NT2/D1 (cell line): ENCODE measurements around the gene TAGLN3.

Experiments
- DNase-seq: peaks from one replicate; pipeline ENCODE4 v3.0.0-alpha.2; 2011; ENCODE audit warnings: low read depth, low spot score
- H3K27me3 ChIP-seq: 2 replicates; pipeline ENCODE4 v1.6.0; 2011; ENCODE audit warnings: mild to moderate bottlenecking; ENCODE audit not compliant: insufficient read length, insufficient read depth
- H3K36me3 ChIP-seq: 2 replicates; pipeline ENCODE4 v1.6.1; 2011; ENCODE audit warnings: mild to moderate bottlenecking, low read length, mixed read lengths; ENCODE audit not compliant: insufficient read depth, insufficient read length
- H3K4me1 ChIP-seq: 2 replicates; pipeline ENCODE4 v1.5.1; 2011; ENCODE audit not compliant: insufficient read depth, insufficient read length
- H3K4me3 ChIP-seq: 2 replicates; pipeline ENCODE4 v1.5.1; 2011; ENCODE audit warnings: low read depth; ENCODE audit not compliant: insufficient read length
- H3K9ac ChIP-seq: 2 replicates; pipeline ENCODE4 v1.6.0; 2011; ENCODE audit warnings: low read depth; ENCODE audit not compliant: insufficient read length
- H3K9me3 ChIP-seq: 2 replicates; pipeline ENCODE4 v1.5.1; 2011; ENCODE audit warnings: mild to moderate bottlenecking, low read length; ENCODE audit not compliant: insufficient read depth
- SUZ12 ChIP-seq: IDR thresholded peaks from 2 replicates; pipeline ENCODE4 v1.6.1; 2011; ENCODE audit not compliant: insufficient read length, insufficient read depth; ENCODE audit errors: extremely low read depth
- YY1 ChIP-seq: IDR thresholded peaks from 2 replicates; pipeline ENCODE4 v1.6.1; 2011; ENCODE audit not compliant: insufficient read length, insufficient read depth
- ZNF274 ChIP-seq: IDR thresholded peaks from 2 replicates; pipeline ENCODE4 v1.6.1; 2011; ENCODE audit warnings: mild to moderate bottlenecking, low read depth, low read length

Gene TAGLN3

DNA sequence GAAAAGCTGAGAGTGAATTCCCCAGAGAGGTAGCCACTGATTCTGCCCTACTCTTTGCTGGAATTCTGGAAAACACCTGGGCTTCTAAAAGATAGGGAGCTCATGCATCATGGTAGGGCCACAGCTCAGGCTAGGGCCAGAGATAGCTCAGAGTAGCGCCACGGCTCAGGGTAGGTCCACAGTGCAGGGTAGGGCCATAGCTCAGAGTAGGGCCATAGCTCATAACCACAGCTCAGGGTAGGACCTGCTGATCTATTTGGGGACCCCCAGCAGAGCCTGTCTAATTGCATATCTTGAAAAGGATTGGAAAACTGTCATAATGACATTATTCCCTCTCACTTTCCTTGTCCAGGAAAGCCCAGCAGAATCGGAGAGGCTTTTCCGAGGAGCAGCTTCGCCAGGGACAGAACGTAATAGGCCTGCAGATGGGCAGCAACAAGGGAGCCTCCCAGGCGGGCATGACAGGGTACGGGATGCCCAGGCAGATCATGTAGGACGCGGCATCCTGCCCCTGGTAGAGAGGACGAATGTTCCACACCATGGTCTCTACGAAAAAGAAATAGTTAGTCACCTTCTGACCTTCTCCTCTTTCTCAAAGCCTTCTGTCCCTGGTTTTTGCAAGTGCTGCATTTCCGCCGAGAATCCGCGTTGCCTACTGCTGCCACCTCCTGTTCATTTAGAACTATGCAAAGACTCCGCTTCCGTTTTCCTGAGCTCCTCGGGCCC lies 14.5 kb downstream of the TAGLN3 start:
- Histone ChIP-seq H3K27me3 (no peaks in the 10 kb centered on the region), H3K9me3 (no peaks in the 10 kb centered on the region), H3K4me1 (no peaks in the 10 kb centered on the region), H3K36me3 (peaks cover 3% of the 10 kb centered on the region), H3K9ac (no peak overlapping the region), H3K4me3 (no peak overlapping the region)
- TF ChIP-seq SUZ12 (no peak), ZNF274 (no peak), YY1 (no peak)
- DNase-seq, result peak; percentile 54

DNA sequence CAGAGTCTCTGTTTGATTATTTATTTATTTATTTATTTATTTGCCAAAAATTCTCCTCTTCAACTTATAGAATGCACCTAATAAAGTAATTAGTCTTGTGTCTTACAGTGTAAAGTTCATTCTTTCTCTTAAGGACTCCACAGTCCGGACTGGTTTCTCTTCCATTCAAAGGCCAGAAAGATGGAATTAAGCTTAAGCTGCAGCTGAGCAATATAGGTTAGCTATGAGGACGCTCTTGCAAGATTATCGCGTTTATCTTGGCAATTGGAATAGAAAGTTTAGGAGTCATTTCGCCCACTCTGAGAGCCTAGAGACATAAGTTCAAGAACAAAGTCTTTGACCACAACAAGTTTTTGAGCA lies 15.0 kb downstream of the TAGLN3 start:
- Histone ChIP-seq H3K4me1 (no peaks in the 10 kb centered on the region), H3K4me3 (no peak overlapping the region), H3K27me3 (no peaks in the 10 kb centered on the region), H3K9me3 (no peaks in the 10 kb centered on the region), H3K9ac (no peak overlapping the region), H3K36me3 (peaks cover 3% of the 10 kb centered on the region)
- TF ChIP-seq SUZ12 (no peak), YY1 (no peak), ZNF274 (no peak)
- no peak for DNase-seq

DNA sequence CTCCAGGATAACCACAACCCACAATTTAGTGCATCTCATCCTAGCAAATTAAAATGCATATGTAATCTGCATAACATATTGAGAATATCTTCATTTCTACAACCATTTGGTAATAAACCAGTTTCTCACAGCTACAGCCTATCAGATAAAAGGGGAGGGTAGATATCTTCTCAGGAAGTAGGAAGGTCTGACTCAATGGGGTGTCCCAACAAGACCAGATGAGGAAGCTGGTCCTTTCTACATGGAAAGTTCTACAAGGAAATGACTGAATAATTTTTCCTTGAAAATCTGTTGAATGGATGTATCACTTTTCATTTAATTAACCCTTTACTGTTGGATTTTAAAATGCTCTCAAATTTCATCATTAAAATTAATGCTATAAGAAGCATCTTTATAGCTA lies 18.4 kb downstream of the TAGLN3 start:
- no peak overlapping the region for H3K4me3 ChIP-seq
- no peak for DNase-seq
- H3K27me3 ChIP-seq, result no peaks in the 10 kb centered on the region
- TF ChIP-seq ZNF274 (no peak), SUZ12 (no peak), YY1 (no peak)
- H3K9ac ChIP-seq, result no peak overlapping the region
- no peaks in the 10 kb centered on the region for H3K36me3 ChIP-seq
- H3K9me3 ChIP-seq, result no peaks in the 10 kb centered on the region
- H3K4me1 ChIP-seq, result no peaks in the 10 kb centered on the region

DNA sequence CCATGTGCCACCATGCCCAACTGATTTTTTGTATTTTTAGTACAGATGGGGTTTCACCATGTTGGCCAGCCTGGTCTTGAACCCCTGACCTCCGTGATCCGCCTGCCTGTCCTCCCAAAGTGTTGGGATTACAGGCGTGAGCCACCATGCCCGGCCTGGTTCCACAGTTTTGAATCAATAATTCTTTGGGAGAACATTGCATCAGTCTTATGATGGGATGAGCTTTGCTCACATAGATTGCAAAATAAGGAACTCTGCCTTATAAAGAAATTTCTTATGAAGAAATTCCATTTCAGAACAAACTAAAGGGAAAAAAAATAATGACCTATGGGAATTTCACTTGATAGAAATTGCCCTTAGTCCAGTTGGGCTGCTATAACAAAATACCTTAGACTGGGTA lies 20.0 kb downstream of the TAGLN3 start:
- no peak overlapping the region for H3K4me3 ChIP-seq
- no peak overlapping the region for H3K9ac ChIP-seq
- no peaks in the 10 kb centered on the region for H3K36me3 ChIP-seq
- no peaks in the 10 kb centered on the region for H3K4me1 ChIP-seq
- no peaks in the 10 kb centered on the region for H3K9me3 ChIP-seq
- H3K27me3 ChIP-seq, result no peaks in the 10 kb centered on the region
- DNase-seq, result no peak
- TF ChIP-seq YY1, result no peak
- TF ChIP-seq ZNF274, result no peak
- no peak for TF ChIP-seq SUZ12

DNA sequence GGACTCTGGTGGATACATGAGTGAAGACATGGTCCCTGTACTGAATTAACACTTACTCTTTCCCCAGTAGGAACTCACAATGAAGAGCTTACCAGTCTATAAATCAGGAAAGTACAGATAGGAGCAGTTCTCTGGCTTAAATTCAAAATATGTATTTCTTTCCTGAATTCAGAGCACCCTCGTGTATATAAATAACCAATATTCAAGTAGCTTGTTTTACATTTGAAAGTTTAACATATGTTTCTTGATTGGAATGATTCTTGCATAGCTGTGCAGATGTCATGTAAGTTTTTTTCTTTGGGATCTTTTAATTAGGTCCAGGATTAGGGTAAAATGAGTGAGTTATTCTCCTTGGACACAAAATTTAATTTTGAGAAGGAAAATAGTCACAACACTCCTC lies 21.0 kb downstream of the TAGLN3 start:
- Histone ChIP-seq H3K9ac (no peak overlapping the region), H3K9me3 (no peaks in the 10 kb centered on the region), H3K4me1 (no peaks in the 10 kb centered on the region), H3K27me3 (no peaks in the 10 kb centered on the region), H3K36me3 (no peaks in the 10 kb centered on the region), H3K4me3 (no peak overlapping the region)
- DNase-seq, result no peak
- TF ChIP-seq ZNF274, result no peak
- TF ChIP-seq YY1, result no peak
- TF ChIP-seq SUZ12, result no peak

GRCh38 chr3:112020674-112021085 lies 22.0 kb downstream of the TAGLN3 start:
- no peak for DNase-seq
- TF ChIP-seq SUZ12, result no peak
- TF ChIP-seq ZNF274, result no peak
- TF ChIP-seq YY1, result no peak
- H3K36me3 ChIP-seq, result no peaks in the 10 kb centered on the region
- no peak overlapping the region for H3K4me3 ChIP-seq
- no peaks in the 10 kb centered on the region for H3K9me3 ChIP-seq
- H3K27me3 ChIP-seq, result no peaks in the 10 kb centered on the region
- H3K4me1 ChIP-seq, result no peaks in the 10 kb centered on the region
- H3K9ac ChIP-seq, result no peak overlapping the region

GRCh38 chr3:112027142-112027541 lies 28.4 kb downstream of the TAGLN3 start:
- Histone ChIP-seq H3K4me1 (no peaks in the 10 kb centered on the region), H3K9me3 (no peaks in the 10 kb centered on the region), H3K9ac (no peak overlapping the region), H3K27me3 (no peaks in the 10 kb centered on the region), H3K4me3 (no peak overlapping the region), H3K36me3 (no peaks in the 10 kb centered on the region)
- no peak for TF ChIP-seq YY1
- no peak for TF ChIP-seq SUZ12
- no peak for TF ChIP-seq ZNF274
- DNase-seq, result no peak
